Activated naive CD8-positive, alpha-beta T cell treated with anti-CD3 and anti-CD28 coated beads for 36 hours (primary cell): ENCODE data around the gene DTD1. TPM values are rescaled to one million over a fixed set of nuclear protein-coding genes. Genes with fewer than 3 reads are reported as not detected.

ENCODE experiments used
- DNase-seq: peaks from one replicate; pipeline ENCODE4 v3.0.0; 2021
- H3K27ac Mint-ChIP-seq: one replicate; pipeline ENCODE4 v1.8.0; 2022; ENCODE audit warnings: mild to moderate bottlenecking, moderate library complexity, mixed read lengths
- H3K27me3 Mint-ChIP-seq: one replicate; pipeline ENCODE4 v1.8.0; 2022; ENCODE audit warnings: mild to moderate bottlenecking, mixed read lengths
- H3K36me3 Mint-ChIP-seq: one replicate; pipeline ENCODE4 v1.8.0; 2021; ENCODE audit warnings: mild to moderate bottlenecking, mixed read lengths
- H3K4me1 Mint-ChIP-seq: one replicate; pipeline ENCODE4 v1.8.0; 2021; ENCODE audit warnings: mixed read lengths
- H3K4me3 Mint-ChIP-seq: one replicate; pipeline ENCODE4 v1.8.0; 2022; ENCODE audit warnings: mild to moderate bottlenecking, moderate library complexity, mixed read lengths
- H3K9me3 Mint-ChIP-seq: one replicate; pipeline ENCODE4 v1.8.0; 2022; ENCODE audit warnings: mixed read lengths
- total RNA-seq, 2 experiments: library from RNA; stranded (reverse); gene quantifications; one replicate each; pipeline ENCODE4 v1.2.3, GENCODE V29; 2021

Gene DTD1
- total RNA-seq, 2 experiments from 2014 or later = 48.4 to 52.5 TPM

DNA sequence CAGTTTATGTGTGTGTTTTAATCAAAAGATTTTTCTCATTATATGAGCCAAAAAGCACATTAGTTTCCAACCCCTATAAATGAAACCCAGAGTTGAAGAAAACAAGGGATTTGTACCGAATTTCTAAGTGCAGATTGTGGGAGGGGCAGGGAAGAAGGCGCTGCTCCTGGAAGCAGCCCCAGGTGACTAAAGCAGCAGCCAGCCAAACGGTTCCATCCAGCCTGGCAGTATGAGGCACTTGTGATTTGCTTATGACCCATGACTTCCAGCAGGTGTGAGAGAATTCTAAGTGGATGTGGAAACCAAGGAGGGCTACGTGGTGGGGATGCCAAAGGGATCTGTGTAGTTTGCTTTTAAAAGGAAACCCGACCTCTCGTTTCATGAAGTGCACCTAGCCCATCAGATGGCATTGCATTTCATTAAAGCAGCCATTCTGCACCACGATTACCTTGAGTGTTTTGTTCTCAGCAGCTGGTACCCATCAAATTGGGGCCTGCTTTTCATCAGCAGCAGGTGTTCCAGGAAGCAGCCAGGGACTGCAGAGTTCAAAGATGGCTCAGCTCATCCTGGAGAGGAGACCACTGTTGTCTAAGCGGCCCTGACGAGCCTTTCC lies 79.1 kb downstream of the DTD1 start:
- H3K27ac Mint-ChIP-seq = no peak overlapping the region
- H3K9me3 Mint-ChIP-seq = no peaks in the 10 kb centered on the region
- peaks cover 2% of the 10 kb centered on the region for H3K4me1 Mint-ChIP-seq
- H3K27me3 Mint-ChIP-seq = no peaks in the 10 kb centered on the region
- DNase-seq = no peak
- no peaks in the 10 kb centered on the region for H3K36me3 Mint-ChIP-seq
- no peak overlapping the region for H3K4me3 Mint-ChIP-seq

DNA sequence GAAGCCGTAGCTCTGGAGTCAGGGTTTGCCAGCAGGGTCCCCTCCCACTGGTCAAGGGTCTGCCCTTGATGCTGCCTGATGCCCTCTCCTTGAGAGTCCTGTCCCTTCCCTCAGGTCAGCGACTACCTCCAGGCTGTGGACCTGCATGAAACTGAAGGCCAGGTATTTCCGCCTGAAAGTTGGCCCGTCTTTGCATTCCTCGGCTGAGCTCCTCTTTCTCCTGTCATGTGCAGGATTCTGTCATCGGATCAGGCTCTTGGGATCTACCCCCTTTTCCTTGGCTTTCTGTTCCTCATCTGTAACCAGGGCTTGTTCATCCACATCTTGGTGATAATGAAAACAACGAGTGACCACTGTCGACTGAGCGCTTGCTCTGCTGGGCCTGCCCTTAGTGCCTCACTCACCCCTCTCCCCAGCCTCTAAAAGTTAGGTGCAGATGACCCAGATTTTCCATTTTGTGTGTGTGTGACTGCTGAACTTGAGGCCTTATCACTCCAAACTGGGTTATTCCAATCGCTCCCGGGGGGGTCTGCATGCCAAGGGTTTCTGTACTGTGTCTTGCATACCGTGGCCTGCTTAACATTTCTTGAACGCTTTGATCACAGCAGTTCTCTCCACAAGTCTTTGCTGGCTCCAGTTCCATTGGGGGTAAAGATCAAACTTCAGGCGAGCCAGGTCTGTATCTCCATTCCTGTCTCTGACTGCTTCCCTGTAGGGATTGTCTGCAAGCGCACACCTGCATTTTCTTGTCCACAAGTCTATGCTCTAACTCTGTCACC lies 81.6 kb downstream of the DTD1 start:
- Mint-ChIP-seq H3K36me3 (no peaks in the 10 kb centered on the region), H3K4me1 (peaks cover 2% of the 10 kb centered on the region), H3K9me3 (no peaks in the 10 kb centered on the region), H3K4me3 (no peak overlapping the region), H3K27ac (no peak overlapping the region), H3K27me3 (no peaks in the 10 kb centered on the region)
- DNase-seq = no peak

DNA sequence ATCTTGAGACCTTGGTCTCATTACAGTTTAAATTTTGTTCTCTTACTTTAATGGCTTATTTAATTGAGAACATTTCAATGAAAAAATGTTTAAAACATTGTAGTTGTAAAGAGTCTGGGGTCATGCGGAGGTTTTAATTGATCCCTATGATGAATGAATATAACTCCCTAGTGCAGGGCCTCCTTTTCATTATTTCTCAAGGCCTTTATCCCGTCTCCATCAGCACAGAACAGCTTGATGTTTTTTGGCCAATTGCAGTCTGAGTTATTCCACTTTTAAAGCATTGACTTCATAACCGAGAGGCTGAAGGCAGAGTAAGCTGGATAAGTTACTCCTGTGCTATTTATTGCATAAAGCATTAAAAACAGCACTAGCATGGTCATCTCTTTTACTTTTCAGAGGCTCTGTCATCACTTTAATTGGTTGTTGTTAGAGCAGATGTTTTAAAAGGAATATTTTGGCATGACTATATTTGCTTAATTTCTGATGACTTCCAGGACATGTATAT lies 83.4 kb downstream of the DTD1 start:
- H3K36me3 Mint-ChIP-seq = no peaks in the 10 kb centered on the region
- DNase-seq = no peak
- no peaks in the 10 kb centered on the region for H3K9me3 Mint-ChIP-seq
- no peaks in the 10 kb centered on the region for H3K27me3 Mint-ChIP-seq
- H3K4me3 Mint-ChIP-seq = no peak overlapping the region
- H3K4me1 Mint-ChIP-seq = peaks cover 2% of the 10 kb centered on the region
- no peak overlapping the region for H3K27ac Mint-ChIP-seq

DNA sequence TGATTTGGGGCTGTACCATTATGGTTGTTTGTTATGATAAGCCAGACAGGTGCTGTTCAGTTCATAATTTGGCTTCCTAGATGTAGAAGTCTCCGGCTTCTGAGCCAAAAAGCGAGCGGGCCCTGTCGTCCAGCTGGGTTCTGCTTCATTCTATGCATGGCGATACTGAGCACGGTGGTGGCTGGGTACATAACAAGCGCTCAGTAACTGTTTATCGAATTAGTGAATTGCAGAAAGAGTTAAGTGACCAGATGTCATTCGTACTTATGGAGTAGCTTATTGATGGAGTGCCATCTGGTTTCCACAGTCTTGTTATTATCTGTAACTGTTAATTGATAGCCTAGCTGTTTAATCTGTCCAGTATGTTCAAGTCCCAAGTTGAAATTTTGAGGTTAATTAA lies 85.0 kb downstream of the DTD1 start:
- no peaks in the 10 kb centered on the region for H3K9me3 Mint-ChIP-seq
- DNase-seq = no peak
- H3K4me3 Mint-ChIP-seq = no peak overlapping the region
- peaks cover 3% of the 10 kb centered on the region for H3K36me3 Mint-ChIP-seq
- H3K27me3 Mint-ChIP-seq = no peaks in the 10 kb centered on the region
- no peak overlapping the region for H3K27ac Mint-ChIP-seq
- H3K4me1 Mint-ChIP-seq = peaks cover 3% of the 10 kb centered on the region

DNA sequence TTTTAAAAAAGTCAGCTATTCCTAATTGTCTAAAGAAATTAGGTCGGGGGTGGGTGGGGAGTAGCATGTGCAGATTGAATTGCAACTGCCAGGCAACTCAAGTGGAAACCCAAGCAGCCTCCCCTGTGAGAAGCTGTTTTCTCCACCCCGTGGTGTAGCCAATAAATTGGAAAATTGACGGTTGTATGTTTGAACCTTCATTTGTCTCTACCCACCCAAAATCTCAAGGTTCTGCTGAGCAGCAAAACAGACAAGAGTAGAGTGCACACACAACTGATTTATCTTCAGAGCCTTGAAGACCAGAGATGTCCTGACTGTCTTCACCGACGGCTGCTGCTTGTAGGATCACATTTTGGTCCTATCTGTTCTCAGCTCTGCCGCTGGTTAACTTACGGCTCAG lies 88.5 kb downstream of the DTD1 start:
- Mint-ChIP-seq H3K36me3 (peaks cover 5% of the 10 kb centered on the region), H3K4me1 (peaks cover 11% of the 10 kb centered on the region), H3K9me3 (no peaks in the 10 kb centered on the region), H3K4me3 (no peak overlapping the region), H3K27ac (no peak overlapping the region), H3K27me3 (no peaks in the 10 kb centered on the region)
- DNase-seq = no peak

DNA sequence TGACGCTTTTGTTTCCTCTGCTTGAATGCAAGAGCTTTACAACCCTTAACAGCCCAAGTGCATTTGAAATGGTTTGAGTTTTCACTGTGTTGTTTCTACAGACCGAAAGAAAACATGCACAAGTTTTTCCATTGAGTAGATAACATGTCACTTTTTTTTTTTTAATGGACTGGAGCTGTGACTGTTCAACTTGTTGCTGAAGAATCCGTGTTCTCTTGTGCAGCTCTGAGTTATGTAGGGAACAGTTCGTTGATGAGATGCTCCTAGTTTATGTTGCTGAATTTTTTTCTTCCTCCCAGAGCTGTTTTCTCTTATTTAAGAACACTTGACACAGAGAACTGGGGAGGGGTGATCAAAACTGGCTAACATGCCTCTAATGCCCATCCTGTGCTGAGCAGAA lies 89.3 kb downstream of the DTD1 start:
- Mint-ChIP-seq H3K9me3 (no peaks in the 10 kb centered on the region), H3K4me1 (peaks cover 9% of the 10 kb centered on the region), H3K27ac (no peak overlapping the region), H3K36me3 (peaks cover 5% of the 10 kb centered on the region), H3K27me3 (no peaks in the 10 kb centered on the region), H3K4me3 (no peak overlapping the region)
- no peak for DNase-seq

DNA sequence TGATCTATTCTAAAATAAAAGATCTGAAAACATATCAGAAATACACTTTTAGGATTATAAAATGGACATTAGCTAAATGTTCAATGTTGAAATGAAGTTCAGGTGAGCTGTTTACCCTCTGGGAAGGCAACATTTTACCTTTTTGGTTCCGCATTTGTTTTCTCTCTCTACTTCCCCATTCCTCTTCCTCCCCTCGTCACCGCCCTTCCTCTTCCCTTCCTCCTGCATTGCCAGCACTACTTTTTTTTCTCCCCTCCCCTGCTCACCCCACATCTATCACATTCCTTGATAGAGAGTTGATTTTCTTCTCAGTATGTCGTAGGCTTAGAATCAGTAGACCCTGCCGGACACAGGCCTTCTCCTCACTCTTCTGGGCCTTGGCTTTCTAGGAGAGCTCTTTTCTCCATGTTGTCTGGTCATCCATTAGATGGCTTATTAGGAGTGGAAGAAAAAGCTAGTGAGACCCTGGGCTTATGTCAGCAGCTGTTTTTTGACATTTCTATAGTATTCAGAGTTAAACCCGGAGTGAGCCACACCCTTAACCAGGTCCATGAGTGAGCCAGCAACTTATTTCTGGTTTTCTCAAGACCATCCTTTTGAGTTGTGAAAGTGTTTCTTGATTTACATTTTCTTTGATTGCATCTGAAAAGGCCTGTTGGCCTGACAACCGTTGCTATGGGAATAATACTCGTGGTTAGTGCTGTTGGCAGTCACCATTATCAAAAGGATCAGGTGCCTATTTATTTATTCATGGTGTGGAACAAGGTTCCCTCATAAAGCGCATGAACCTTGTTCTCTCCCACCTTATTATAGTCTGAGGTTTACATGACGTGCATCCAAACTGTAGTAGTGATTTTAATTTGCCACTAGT lies 90.9 kb downstream of the DTD1 start:
- H3K9me3 Mint-ChIP-seq = no peaks in the 10 kb centered on the region
- H3K27ac Mint-ChIP-seq = no peak overlapping the region
- peaks cover 5% of the 10 kb centered on the region for H3K36me3 Mint-ChIP-seq
- H3K27me3 Mint-ChIP-seq = no peaks in the 10 kb centered on the region
- no peak for DNase-seq
- peaks cover 9% of the 10 kb centered on the region for H3K4me1 Mint-ChIP-seq
- H3K4me3 Mint-ChIP-seq = no peak overlapping the region

DNA sequence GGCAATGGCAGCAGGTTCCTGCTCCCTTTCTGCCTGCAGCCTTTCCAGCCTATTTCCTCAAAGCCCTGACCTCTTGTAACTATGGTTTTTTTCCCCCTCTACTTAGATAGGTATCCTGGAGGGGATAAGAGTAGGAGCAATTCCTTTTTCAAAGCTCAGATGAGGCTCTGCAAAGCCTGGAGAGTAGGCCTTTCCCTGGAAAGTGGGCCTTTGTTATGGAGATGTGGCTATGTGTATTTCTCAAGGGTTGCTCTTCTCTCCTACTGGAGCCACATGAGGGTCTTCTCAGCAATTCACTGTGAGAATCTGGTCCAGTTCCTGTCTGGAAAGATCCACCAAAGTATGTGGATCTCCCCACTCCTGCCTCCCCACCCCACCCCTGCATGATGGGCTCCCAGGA lies 96.0 kb downstream of the DTD1 start:
- Mint-ChIP-seq H3K27ac (no peak overlapping the region), H3K4me3 (no peak overlapping the region), H3K9me3 (no peaks in the 10 kb centered on the region), H3K4me1 (peaks cover under 1% of the 10 kb centered on the region), H3K36me3 (no peaks in the 10 kb centered on the region), H3K27me3 (no peaks in the 10 kb centered on the region)
- DNase-seq = no peak

DNA sequence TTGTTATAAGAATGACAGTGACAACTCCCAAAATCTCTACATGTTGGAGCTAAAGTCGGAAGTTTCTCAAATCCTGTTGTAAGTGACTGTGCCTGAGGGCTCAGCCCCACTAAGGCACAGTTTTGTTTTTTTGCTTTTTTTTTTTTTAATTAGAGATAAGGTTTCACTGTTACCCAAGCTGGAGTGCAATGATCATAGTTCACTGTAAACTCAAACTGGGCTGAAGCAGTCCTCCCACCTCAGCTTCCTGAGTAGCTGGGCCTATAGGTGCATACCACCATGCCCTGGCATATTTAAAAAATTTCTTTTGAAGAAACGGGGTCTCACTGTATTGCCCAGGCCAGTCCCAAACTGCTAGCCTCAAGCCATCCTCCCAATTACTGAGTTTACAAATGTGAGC lies 96.9 kb downstream of the DTD1 start:
- Mint-ChIP-seq H3K36me3 (no peaks in the 10 kb centered on the region), H3K4me3 (no peak overlapping the region), H3K4me1 (no peaks in the 10 kb centered on the region), H3K27ac (no peak overlapping the region), H3K27me3 (no peaks in the 10 kb centered on the region), H3K9me3 (no peaks in the 10 kb centered on the region)
- no peak for DNase-seq

DNA sequence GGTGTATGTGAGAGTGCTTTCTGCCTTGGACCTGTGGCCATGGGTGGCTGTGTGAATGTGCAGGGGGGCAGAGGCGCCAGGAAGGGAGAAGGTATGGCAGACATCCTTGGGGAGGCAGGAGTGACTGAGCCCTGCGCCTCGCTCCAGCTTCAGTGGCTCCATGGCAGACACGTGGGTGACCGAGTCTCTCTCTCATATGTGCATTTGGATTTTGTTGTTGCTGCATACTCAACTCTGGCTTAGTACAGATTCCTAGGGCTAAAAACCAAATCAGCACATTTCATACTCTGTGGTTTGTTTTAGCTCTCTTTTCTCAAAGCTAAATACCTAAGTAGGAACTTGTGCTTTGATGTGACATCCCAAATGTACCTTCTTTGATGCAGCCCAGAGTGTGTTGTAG lies 97.6 kb downstream of the DTD1 start:
- no peaks in the 10 kb centered on the region for H3K27me3 Mint-ChIP-seq
- H3K4me1 Mint-ChIP-seq = no peaks in the 10 kb centered on the region
- no peak overlapping the region for H3K27ac Mint-ChIP-seq
- no peaks in the 10 kb centered on the region for H3K36me3 Mint-ChIP-seq
- DNase-seq = no peak
- H3K9me3 Mint-ChIP-seq = no peaks in the 10 kb centered on the region
- no peak overlapping the region for H3K4me3 Mint-ChIP-seq

DNA sequence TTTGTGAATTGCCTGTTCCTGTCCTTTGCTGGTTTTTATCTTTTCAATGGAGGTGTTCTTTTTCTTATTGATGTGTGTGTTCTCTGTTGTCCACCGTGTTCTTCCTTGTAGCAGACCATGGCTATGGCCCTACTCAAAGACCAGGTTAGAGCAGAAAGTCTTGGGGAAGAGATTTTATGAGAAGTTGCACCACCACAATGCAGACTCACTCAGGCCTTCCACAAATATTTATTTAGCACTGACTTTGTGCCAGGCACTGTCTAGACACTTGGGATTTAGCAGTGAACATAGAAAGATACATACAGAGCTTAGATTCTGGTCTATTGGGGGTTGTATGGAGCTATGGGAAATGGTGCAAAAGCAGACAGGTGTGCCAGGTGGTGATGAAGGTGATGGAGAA lies 98.8 kb downstream of the DTD1 start:
- Mint-ChIP-seq H3K9me3 (no peaks in the 10 kb centered on the region), H3K4me1 (no peaks in the 10 kb centered on the region), H3K4me3 (no peak overlapping the region), H3K27ac (no peak overlapping the region), H3K36me3 (no peaks in the 10 kb centered on the region), H3K27me3 (no peaks in the 10 kb centered on the region)
- DNase-seq = no peak

DNA sequence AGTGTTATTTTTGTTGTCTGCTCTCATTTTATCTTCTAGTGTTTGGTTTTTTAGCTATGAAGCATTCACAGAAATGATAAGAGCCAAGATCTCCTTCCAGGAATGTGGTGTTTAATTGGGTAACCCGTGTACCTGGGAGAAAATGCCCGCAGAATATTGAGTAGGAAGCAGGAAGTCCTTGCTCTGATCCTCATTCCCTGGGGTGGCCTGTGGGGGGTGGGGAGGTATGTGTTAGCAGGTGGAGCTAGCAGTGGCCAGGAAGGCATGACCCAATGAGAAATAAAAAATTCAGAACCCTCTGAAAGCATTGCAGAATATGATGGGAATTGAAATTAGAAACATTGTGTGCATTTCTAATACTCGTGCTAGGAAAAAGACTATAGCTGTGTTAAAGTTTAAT lies 100.8 kb downstream of the DTD1 start:
- Mint-ChIP-seq H3K4me1 (no peaks in the 10 kb centered on the region), H3K27ac (no peak overlapping the region), H3K36me3 (peaks cover 2% of the 10 kb centered on the region), H3K9me3 (no peaks in the 10 kb centered on the region), H3K27me3 (no peaks in the 10 kb centered on the region), H3K4me3 (no peak overlapping the region)
- no peak for DNase-seq

DNA sequence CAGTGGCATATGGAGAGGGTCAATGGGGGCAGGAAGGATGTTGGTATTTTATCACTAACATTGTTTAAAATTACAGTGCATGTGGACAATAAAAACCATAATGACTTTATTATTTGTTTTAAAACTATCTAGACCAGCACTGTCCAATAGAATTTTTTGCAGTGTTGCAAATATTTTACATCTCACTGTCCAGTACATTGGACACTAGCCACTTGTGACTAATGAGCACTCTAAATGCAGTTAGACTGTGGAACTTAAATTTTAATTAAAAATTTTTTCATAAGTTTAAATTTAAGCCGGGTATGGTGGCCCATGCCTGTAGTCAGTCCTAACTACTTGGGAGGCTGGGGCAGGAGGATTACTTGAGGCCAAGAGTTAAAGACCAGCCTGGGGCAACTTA lies 101.7 kb downstream of the DTD1 start:
- no peak overlapping the region for H3K27ac Mint-ChIP-seq
- H3K27me3 Mint-ChIP-seq = no peaks in the 10 kb centered on the region
- no peaks in the 10 kb centered on the region for H3K9me3 Mint-ChIP-seq
- H3K4me1 Mint-ChIP-seq = no peaks in the 10 kb centered on the region
- H3K4me3 Mint-ChIP-seq = no peak overlapping the region
- no peak for DNase-seq
- peaks cover 2% of the 10 kb centered on the region for H3K36me3 Mint-ChIP-seq

DNA sequence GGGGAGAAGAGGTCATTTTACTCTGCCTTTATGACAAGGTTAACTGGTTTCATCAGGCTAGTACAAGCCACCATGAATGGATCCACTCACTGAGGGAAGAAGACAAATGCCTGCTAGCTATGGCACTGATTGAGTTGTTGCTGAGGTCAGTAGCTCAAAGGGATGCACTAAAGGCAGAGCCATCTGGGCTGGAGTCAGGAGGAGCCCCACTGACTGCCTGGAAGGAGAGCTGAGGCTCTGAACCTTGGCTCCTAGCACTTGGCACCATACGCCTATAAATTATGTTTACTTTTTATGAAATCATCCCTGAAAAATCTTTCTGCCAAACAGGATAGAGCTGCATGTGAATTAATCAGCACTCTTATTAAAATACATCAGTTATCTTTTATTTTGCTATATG lies 104.6 kb downstream of the DTD1 start:
- Mint-ChIP-seq H3K27me3 (no peaks in the 10 kb centered on the region), H3K36me3 (peaks cover 6% of the 10 kb centered on the region), H3K9me3 (no peaks in the 10 kb centered on the region), H3K4me1 (no peaks in the 10 kb centered on the region), H3K4me3 (no peak overlapping the region), H3K27ac (no peak overlapping the region)
- DNase-seq = no peak

DNA sequence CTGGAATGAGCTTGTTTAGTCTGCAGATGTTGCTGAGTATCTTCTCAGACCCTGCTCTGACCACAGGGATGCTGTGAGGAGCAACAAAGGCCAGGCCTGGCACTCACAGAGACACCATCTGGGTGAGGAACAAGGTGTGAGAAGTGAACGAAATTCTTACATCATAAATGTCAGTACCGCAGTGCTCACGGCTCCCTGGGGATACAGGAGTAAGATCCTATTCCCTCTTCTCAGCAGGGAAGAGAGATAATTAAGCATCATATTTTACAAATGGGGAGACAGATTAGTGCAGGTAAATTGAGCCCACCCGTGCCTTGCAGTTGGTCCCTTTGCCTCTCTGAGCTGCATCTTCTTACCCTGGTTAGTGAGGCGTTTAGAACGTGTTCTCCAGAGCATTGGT lies 106.2 kb downstream of the DTD1 start:
- H3K27ac Mint-ChIP-seq = no peak overlapping the region
- no peaks in the 10 kb centered on the region for H3K27me3 Mint-ChIP-seq
- peaks cover 9% of the 10 kb centered on the region for H3K36me3 Mint-ChIP-seq
- no peak for DNase-seq
- no peaks in the 10 kb centered on the region for H3K4me1 Mint-ChIP-seq
- H3K9me3 Mint-ChIP-seq = no peaks in the 10 kb centered on the region
- no peak overlapping the region for H3K4me3 Mint-ChIP-seq
